GM18511 (cell line): ENCODE data around the gene SPAG16.
"Not testable (repeated sequence)": the region's sequence is repeated elsewhere in the genome, so short reads cannot be mapped to it uniquely, and the experiment has no call there.

ENCODE experiments used
- ATAC-seq: cut with Tn5 transposase; IDR thresholded peaks from one replicate; pipeline ENCODE4 v1.9.1; 2021; ENCODE audit warnings: mild to moderate bottlenecking, moderate library complexity; ENCODE audit not compliant: unreplicated experiment

SPAG16 gene

GRCh38 chr2:213989207-213989606, 704.9 kb downstream of the SPAG16 start:
- no peak for ATAC-seq

GRCh38 chr2:213991453-213992108, 707.3 kb downstream of the SPAG16 start:
- no peak for ATAC-seq

GRCh38 chr2:213995400-213996105, 711.3 kb downstream of the SPAG16 start:
- no peak for ATAC-seq

GRCh38 chr2:213998976-213999375, 714.7 kb downstream of the SPAG16 start:
- ATAC-seq: not testable (repeated sequence)

- ATAC-seq: no peak
Observed at GRCh38 chr2:214004463-214004862, 720.2 kb downstream of the SPAG16 start.

GRCh38 chr2:214005337-214005736, 721.1 kb downstream of the SPAG16 start:
- ATAC-seq: no peak

- no peak for ATAC-seq
Observed at GRCh38 chr2:214006601-214007000, 722.3 kb downstream of the SPAG16 start.

GRCh38 chr2:214011676-214012075, 727.4 kb downstream of the SPAG16 start:
- no peak for ATAC-seq

- ATAC-seq: no peak
Observed at GRCh38 chr2:214014551-214015220, 730.4 kb downstream of the SPAG16 start.

- no peak for ATAC-seq
Observed at GRCh38 chr2:214019229-214019972, 735.1 kb downstream of the SPAG16 start.

GRCh38 chr2:214019973-214020345, 735.7 kb downstream of the SPAG16 start:
- no peak for ATAC-seq

GRCh38 chr2:214029190-214029589, 744.9 kb downstream of the SPAG16 start:
- no peak for ATAC-seq

GRCh38 chr2:214031566-214031965, 747.3 kb downstream of the SPAG16 start:
- ATAC-seq: no peak

- no peak for ATAC-seq
Observed at GRCh38 chr2:214034417-214034816, 750.2 kb downstream of the SPAG16 start.

- no peak for ATAC-seq
Observed at GRCh38 chr2:214035091-214035852, 751.0 kb downstream of the SPAG16 start.

GRCh38 chr2:214035921-214036320, 751.7 kb downstream of the SPAG16 start:
- ATAC-seq: no peak

- ATAC-seq: no peak
Observed at GRCh38 chr2:214038186-214038585, 753.9 kb downstream of the SPAG16 start.

GRCh38 chr2:214050731-214051130, 766.5 kb downstream of the SPAG16 start:
- no peak for ATAC-seq

GRCh38 chr2:214051585-214051984, 767.3 kb downstream of the SPAG16 start:
- no peak for ATAC-seq

GRCh38 chr2:214052235-214052634, 768.0 kb downstream of the SPAG16 start:
- no peak for ATAC-seq

GRCh38 chr2:214057986-214058385, 773.7 kb downstream of the SPAG16 start:
- no peak for ATAC-seq
